H1 (cell line): ENCODE measurements around the gene ADCY7. TPM values are rescaled to one million over a fixed set of nuclear protein-coding genes. Genes with fewer than 3 reads are reported as not detected.

Experiments used
- CTCF ChIA-PET: fragments of 300-600 bp; sonication (Branson Sonifier 250); formaldehyde crosslinking; loops from one replicate; lab custom pipeline; 2021; ENCODE audit not compliant: partially characterized antibody; lab: Charles Lee
- POLR2A ChIA-PET: fragments of 300-600 bp; sonication (Branson Sonifier 250); formaldehyde crosslinking; loops from one replicate; lab custom pipeline; 2021; ENCODE audit warnings: inconsistent platforms; ENCODE audit not compliant: partially characterized antibody; lab: Charles Lee
- DNase-seq, 2 experiments: peaks; one replicate each; pipeline versions ENCODE4 v3.0.0 to v3.0.0-alpha.2; 2010 to 2022; ENCODE audit warnings: low spot score in 2 of 2, low read depth in 1 of 2, mixed read lengths in 1 of 2
- FAIRE-seq: peaks from 2 replicates; lab custom pipeline; 2011; peaks lifted over from hg19 to GRCh38; lab: Jason Lieb, UNC
- H2AFZ ChIP-seq: 2 replicates; pipeline ENCODE4 v1.8.1; 2012; ENCODE audit warnings: low read length, inconsistent platforms
- H2AK5ac ChIP-seq: 2 replicates; pipeline ENCODE4 v1.6.1; 2013; ENCODE audit warnings: low read depth, low read length
- H2BK120ac ChIP-seq: replicated peaks from 2 replicates; pipeline ENCODE3; 2013; ENCODE audit warnings: low read depth, low read length, inconsistent platforms
- H2BK12ac ChIP-seq: 2 replicates; pipeline ENCODE4 v1.6.1; 2013; ENCODE audit warnings: low read depth, low read length
- H2BK15ac ChIP-seq: 2 replicates; pipeline ENCODE4 v1.6.1; 2013; ENCODE audit warnings: low read length
- H2BK20ac ChIP-seq: 2 replicates; pipeline ENCODE4 v1.6.1; 2013; ENCODE audit warnings: low read length
- H2BK5ac ChIP-seq: 2 replicates; pipeline ENCODE4 v1.6.1; 2013; ENCODE audit warnings: low read depth, low read length
- H3K14ac ChIP-seq: 2 replicates; pipeline ENCODE4 v1.6.1; 2013; ENCODE audit warnings: inconsistent platforms; ENCODE audit not compliant: insufficient read length
- H3K18ac ChIP-seq: 2 replicates; pipeline ENCODE4 v1.6.1; 2013; ENCODE audit warnings: low read length; ENCODE audit errors: extremely low read depth
- H3K23ac ChIP-seq: 2 replicates; pipeline ENCODE4 v1.6.1; 2013; ENCODE audit warnings: inconsistent platforms; ENCODE audit not compliant: insufficient read length
- H3K23me2 ChIP-seq: 2 replicates; pipeline ENCODE4 v1.6.1; 2013; ENCODE audit warnings: low read depth, low read length
- H3K27ac ChIP-seq: 2 replicates; pipeline ENCODE4 v1.6.1; 2011; ENCODE audit warnings: low read depth, low read length, inconsistent platforms
- H3K27me3 ChIP-seq, 4 experiments: replicated peaks in 1 of 4; 1 replicate in 1 of 4; 2 replicates in 3 of 4; pipeline versions ENCODE4 v1.6.1 to v1.8.1; 2011 to 2013; ENCODE audit warnings: low read length in 3 of 4, mild to moderate bottlenecking in 3 of 4, inconsistent platforms in 2 of 4, mixed read lengths in 2 of 4, moderate library complexity in 1 of 4; ENCODE audit not compliant: control insufficient read depth in 3 of 4, insufficient read depth in 3 of 4; ENCODE audit errors: extremely low read depth in 1 of 4
- H3K36me3 ChIP-seq, 4 experiments: 2 replicates each; pipeline versions ENCODE4 v1.6.1 to v1.8.1; 2011 to 2013; ENCODE audit warnings: mild to moderate bottlenecking in 4 of 4, low read length in 3 of 4, moderate library complexity in 2 of 4, control low read depth in 1 of 4, inconsistent platforms in 1 of 4; ENCODE audit not compliant: insufficient read depth in 4 of 4, control insufficient read depth in 2 of 4
- H3K4ac ChIP-seq: replicated peaks from 2 replicates; pipeline ENCODE3; 2013; ENCODE audit warnings: low read length, low read depth, mixed read lengths, inconsistent platforms; ENCODE audit not compliant: insufficient read length
- H3K4me1 ChIP-seq, 4 experiments: replicated peaks in 1 of 4; 1 replicate in 1 of 4; 2 replicates in 3 of 4; pipeline versions ENCODE4 v1.6.1 to v1.8.1; 2011 to 2013; ENCODE audit warnings: low read length in 3 of 4, inconsistent platforms in 2 of 4, mixed read lengths in 1 of 4; ENCODE audit not compliant: insufficient read depth in 4 of 4, control insufficient read depth in 3 of 4
- H3K4me2 ChIP-seq, 2 experiments: 2 replicates each; pipeline versions ENCODE4 v1.6.1 to v1.8.1; 2011 to 2013; ENCODE audit warnings: low read depth in 2 of 2, low read length in 2 of 2, control low read depth in 1 of 2, inconsistent platforms in 1 of 2, mild to moderate bottlenecking in 1 of 2; ENCODE audit not compliant: insufficient read depth in 1 of 2
- H3K4me3 ChIP-seq, 4 experiments: fragments of 200-600, 300-600 bp in 1 of 4; sonication (generic), shearing (Covaris generic), sonication (Bioruptor Twin) in 1 of 4; 2 replicates each; pipeline versions ENCODE4 v1.5.1 to v1.8.1; 2011 to 2016; ENCODE audit warnings: low read length in 4 of 4, low read depth in 3 of 4, control low read depth in 2 of 4, inconsistent platforms in 2 of 4, mild to moderate bottlenecking in 2 of 4, mixed read lengths in 1 of 4, moderate library complexity in 1 of 4; ENCODE audit not compliant: insufficient read depth in 2 of 4; ENCODE audit errors: extremely low read depth in 1 of 4
- H3K56ac ChIP-seq: replicated peaks from 2 replicates; pipeline ENCODE3; 2013; ENCODE audit warnings: low read depth, mild to moderate bottlenecking, mixed read lengths, low read length, inconsistent platforms; ENCODE audit not compliant: insufficient read length
- H3K79me1 ChIP-seq: 2 replicates; pipeline ENCODE4 v1.6.1; 2013; ENCODE audit warnings: low read depth, low read length, control low read depth
- H3K79me2 ChIP-seq, 2 experiments: 2 replicates each; pipeline versions ENCODE4 v1.6.1 to v1.8.1; 2012 to 2013; ENCODE audit warnings: low read length in 2 of 2, mild to moderate bottlenecking in 2 of 2, inconsistent platforms in 1 of 2; ENCODE audit not compliant: insufficient read depth in 2 of 2, control insufficient read depth in 1 of 2
- H3K9ac ChIP-seq, 4 experiments: replicated peaks in 1 of 4; 1 replicate in 1 of 4; 2 replicates in 3 of 4; pipeline versions ENCODE4 v1.6.1 to v1.8.1; 2011 to 2013; ENCODE audit warnings: low read depth in 3 of 4, low read length in 3 of 4, control low read depth in 2 of 4, mild to moderate bottlenecking in 2 of 4, moderate library complexity in 2 of 4, inconsistent platforms in 1 of 4; ENCODE audit errors: extremely low read depth in 1 of 4
- H3K9me3 ChIP-seq, 2 experiments: 2 replicates each; pipeline versions ENCODE4 v1.6.1 to v1.8.1; 2012 to 2013; ENCODE audit warnings: mild to moderate bottlenecking in 2 of 2, moderate library complexity in 2 of 2, control low read depth in 1 of 2, inconsistent platforms in 1 of 2, low read depth in 1 of 2, low read length in 1 of 2, mixed read lengths in 1 of 2; ENCODE audit not compliant: insufficient read depth in 2 of 2
- H4K20me1 ChIP-seq, 2 experiments: replicated peaks in 1 of 2; 2 replicates each; pipeline versions ENCODE3 to v1.8.1; 2011 to 2013; ENCODE audit warnings: inconsistent platforms in 2 of 2, low read length in 2 of 2, mild to moderate bottlenecking in 1 of 2; ENCODE audit not compliant: insufficient read depth in 2 of 2, control insufficient read depth in 1 of 2
- H4K5ac ChIP-seq: 2 replicates; pipeline ENCODE4 v1.6.1; 2013; ENCODE audit warnings: low read length, low read depth, mixed read lengths, inconsistent platforms; ENCODE audit not compliant: insufficient read length
- H4K8ac ChIP-seq: 2 replicates; pipeline ENCODE4 v1.8.0; 2013; ENCODE audit warnings: mild to moderate bottlenecking, moderate library complexity, low read length, inconsistent platforms; ENCODE audit not compliant: insufficient read depth; ENCODE audit errors: extremely low read depth
- H4K91ac ChIP-seq: replicated peaks from 2 replicates; pipeline ENCODE3; 2013; ENCODE audit warnings: low read length, mixed read lengths, inconsistent platforms; ENCODE audit not compliant: insufficient read length
- BRCA1 ChIP-seq: IDR thresholded peaks from 2 replicates; pipeline ENCODE4 v1.6.1; 2012; ENCODE audit warnings: low read depth, low read length, improper control_type of control experiment
- CBX8 ChIP-seq: fragments of 300-800, 300-1000 bp; sonication (generic); IDR thresholded peaks from 2 replicates; pipeline ENCODE4 v1.7.1; 2016; ENCODE audit warnings: low read depth, low read length, borderline replicate concordance
- EP300 ChIP-seq, 2 experiments: IDR thresholded peaks; 1 replicate in 1 of 2; 2 replicates in 1 of 2; pipeline ENCODE4 v1.6.1; 2011 to 2012; ENCODE audit warnings: low read depth in 2 of 2, low read length in 2 of 2, mild to moderate bottlenecking in 2 of 2, borderline replicate concordance in 1 of 2, inconsistent platforms in 1 of 2, moderate library complexity in 1 of 2
- HDAC2 ChIP-seq, 2 experiments: fragments of 300-600 bp in 1 of 2; sonication (generic) in 1 of 2; IDR thresholded peaks; 2 replicates each; pipeline ENCODE4 v1.6.1; 2011 to 2012; ENCODE audit warnings: low read depth in 2 of 2, low read length in 2 of 2, mild to moderate bottlenecking in 2 of 2, moderate library complexity in 2 of 2, borderline replicate concordance in 1 of 2, inconsistent platforms in 1 of 2
- KDM1A ChIP-seq: fragments of 200-600, 300-600 bp; sonication (generic); IDR thresholded peaks from 2 replicates; pipeline ENCODE4 v1.7.1; 2016; ENCODE audit warnings: mild to moderate bottlenecking, low read length, borderline replicate concordance
- KDM5A ChIP-seq: fragments of 200-600 bp; IDR thresholded peaks from 2 replicates; pipeline ENCODE4 v1.7.1; 2012; ENCODE audit warnings: mild to moderate bottlenecking, low read length, inconsistent platforms, mixed read lengths
- POLR2A ChIP-seq, 2 experiments: IDR thresholded peaks; 1 replicate in 1 of 2; 2 replicates in 1 of 2; pipeline ENCODE4 v1.6.1; 2011; ENCODE audit warnings: low read depth in 2 of 2, low read length in 2 of 2, mild to moderate bottlenecking in 2 of 2; ENCODE audit errors: control extremely low read depth in 1 of 2
- RNF2 ChIP-seq: fragments of 200-900, 300-1000 bp; sonication (generic); IDR thresholded peaks from 2 replicates; pipeline ENCODE4 v1.7.1; 2016; ENCODE audit warnings: borderline replicate concordance, low read depth, mild to moderate bottlenecking, antibody characterized with exemption, low read length; ENCODE audit not compliant: poor library complexity, severe bottlenecking; ENCODE audit errors: missing control alignments
- TAF1 ChIP-seq: IDR thresholded peaks from 2 replicates; pipeline ENCODE4 v1.6.1; 2011; ENCODE audit warnings: mild to moderate bottlenecking, low read depth, low read length
- TAF7 ChIP-seq: optimal IDR thresholded peaks from 2 replicates; pipeline ENCODE3; 2011; ENCODE audit warnings: low read depth, mild to moderate bottlenecking, inconsistent platforms, low read length, moderate library complexity, borderline replicate concordance
- USF2 ChIP-seq: IDR thresholded peaks from 2 replicates; pipeline ENCODE4 v1.6.1; 2011; ENCODE audit warnings: low read length, improper control_type of control experiment
- WGBS, 2 experiments: shearing (Covaris generic) in 1 of 2; methylation state at CpG; one replicate each; pipeline versions ENCODE4 v1.1.6 to v1.1.7; 2013 to 2015; ENCODE audit warnings: low lambda C conversion rate in 2 of 2, mixed read lengths in 2 of 2, inconsistent platforms in 1 of 2, low coverage in 1 of 2, missing lambda C conversion rate in 1 of 2; ENCODE audit not compliant: insufficient replicate concordance in 2 of 2, insufficient coverage in 1 of 2, insufficient read length in 1 of 2; ENCODE audit errors: extremely low coverage in 1 of 2, missing lambda C conversion rate in 1 of 2; 5-methylcytosine and 5-hydroxymethylcytosine counted together
- polyA plus RNA-seq, 7 experiments: library from polyadenylated mRNA; depleted of rRNA in 3 of 7; stranded (reverse) in 5 of 7; unstranded in 2 of 7; fragments of >200 nt in 5 of 7; fragments of 200-250 nt in 2 of 7; gene quantifications; 1 replicate in 5 of 7; 2 replicates in 1 of 7; 4 replicates in 1 of 7; pipeline versions ENCODE4 v1.2.1 to v1.2.3, GENCODE V29; 2011 to 2013; ENCODE audit warnings: missing spikeins in 2 of 7, mixed read lengths in 2 of 7
- total RNA-seq: library from RNA; stranded (reverse); fragmentation: NEBNext Ultra II Directional; extraction: Animal tissue kit (Norgen Biotek cat#: 25700); gene quantifications from 2 replicates; pipeline ENCODE4 v1.2.1, GENCODE V29; 2021

ADCY7 gene
- total and polyA plus RNA-seq, 2 of the 8 experiments (the other 6 are each of a cell fraction or from before 2014, with no cell fraction given): 2.4 to 5.1 TPM

GRCh38 chr16:50324345-50324744 lies 58.0 kb downstream of the ADCY7 start:
- Histone ChIP-seq H3K18ac (no peak overlapping the region), H3K14ac (no peak overlapping the region), H3K56ac (no peak overlapping the region), H4K8ac (no peak overlapping the region), H3K23me2 (no peaks in the 10 kb centered on the region), H2BK5ac (no peak overlapping the region), H3K4me1 (no peaks in the 10 kb centered on the region), H2BK20ac (no peak overlapping the region), H2AK5ac (no peak overlapping the region), H3K4ac (no peak overlapping the region), H2BK12ac (no peak overlapping the region), H3K79me1 (no peaks in the 10 kb centered on the region; the same call in 1 of the 2 replicates), H3K9me3 (no peaks in the 10 kb centered on the region), H4K20me1 (peaks cover 2 to 3% of the 10 kb centered on the region in 2 experiments), H3K27me3 (no peaks in the 10 kb centered on the region), H4K91ac (no peak overlapping the region), H2BK15ac (no peak overlapping the region), H2AFZ (no peak overlapping the region), H3K4me2 (no peak overlapping the region), H3K9ac (no peak overlapping the region), H4K5ac (no peak overlapping the region), H3K36me3 (peaks cover 13 to 69% (median 44%) of the 10 kb centered on the region in 4 experiments), H3K23ac (no peak overlapping the region), H3K79me2 (no peaks in the 10 kb centered on the region), H3K4me3 (no peak overlapping the region), H2BK120ac (no peak overlapping the region), H3K27ac (no peak overlapping the region)
- DNase-seq (no peak), FAIRE-seq (no peak)
- ChIA-PET POLR2A (no interaction called here), CTCF (interaction anchor here (0.5 to 3.9 kb wide), 4 partner anchors 9 to 113 kb away, joined by 3 to 38 read pairs (median 4); no protein-coding TSS in a partner anchor)
- TF ChIP-seq USF2: no peak
- no peak for TF ChIP-seq BRCA1
- TF ChIP-seq EP300 (IDR thresholded peaks at IDR 0.05; ENCODE audit: borderline replicate concordance in 1 of 2, low read depth in 2 of 2, low read length in 2 of 2): no peak
- TF ChIP-seq POLR2A (IDR thresholded peaks at IDR 0.05; ENCODE audit: control extremely low read depth in 1 of 2, low read depth in 2 of 2, low read length in 2 of 2): no peak
- TF ChIP-seq TAF7: no peak
- TF ChIP-seq KDM1A: no peak
- TF ChIP-seq KDM5A: no peak
- no peak for TF ChIP-seq RNF2
- no peak for TF ChIP-seq HDAC2 (IDR thresholded peaks at IDR 0.05; ENCODE audit: borderline replicate concordance in 1 of 2, low read depth in 2 of 2, low read length in 2 of 2)
- TF ChIP-seq TAF1: no peak
- TF ChIP-seq CBX8: no peak
- 91% methylated on average over 6 of the region's 6 CpGs; no CpG with 5 or more reads in 1 of the 2 experiments for WGBS, 2 experiments
